A549 (cell line): Measurements from ENCODE around the gene CEBPE. TPM values are rescaled to one million over a fixed set of nuclear protein-coding genes. Genes with fewer than 3 reads are reported as not detected.

Source experiments
- ATAC-seq, 2 experiments: fragments of 200-7000 bp in 1 of 2; fragments of >200 bp in 1 of 2; cut with Nextera tagmentation in 1 of 2; cut with Tn5 transposase in 1 of 2; 3 replicates each; pipeline versions ENCODE4 v1.8.0 to v1.9.1; 2018 to 2020; ENCODE audit warnings: mild to moderate bottlenecking in 1 of 2, moderate library complexity in 1 of 2
- CTCF ChIA-PET: fragments of 300-600 bp; sonication (Branson Sonifier 250); formaldehyde crosslinking; extraction: SDS; loops from one replicate; lab custom pipeline; 2021; ENCODE audit warnings: antibody characterized with exemption, inconsistent platforms; lab: Yijun Ruan, JAX
- POLR2A ChIA-PET: fragments of 350-600 bp; formaldehyde crosslinking; extraction: SDS; loops from one replicate; lab custom pipeline; 2021; ENCODE audit warnings: antibody characterized with exemption, inconsistent platforms; lab: Yijun Ruan, JAX
- DNase-seq, 2 experiments: peaks; one replicate each; pipeline versions ENCODE4 v3.0.0 to v3.0.0-alpha.2; 2011 to 2016; ENCODE audit warnings: low read depth in 1 of 2, low spot score in 1 of 2
- FAIRE-seq: peaks from 2 replicates; lab custom pipeline; 2011; peaks lifted over from hg19 to GRCh38; lab: Jason Lieb, UNC
- H3K27ac ChIP-seq, 2 experiments: fragments of >200 bp; sonication (Bioruptor Twin); formaldehyde crosslinking; 3 replicates each; pipeline ENCODE4 v1.5.1; 2016 to 2017
- H3K4me1 ChIP-seq: fragments of >200 bp; sonication (Bioruptor Twin); formaldehyde crosslinking; 3 replicates; pipeline ENCODE4 v1.6.1; 2016
- H3K4me2 ChIP-seq: fragments of >200 bp; sonication (Bioruptor Twin); formaldehyde crosslinking; 3 replicates; pipeline ENCODE4 v1.6.1; 2016
- H3K4me3 ChIP-seq: fragments of >200 bp; sonication (Bioruptor Twin); formaldehyde crosslinking; 3 replicates; pipeline ENCODE4 v1.5.1; 2016
- H3K9me3 ChIP-seq: fragments of >200 bp; sonication (Bioruptor Twin); formaldehyde crosslinking; 3 replicates; pipeline ENCODE4 v1.6.1; 2016
- BCL3 ChIP-seq: fragments of >200 bp; sonication (Bioruptor Twin); formaldehyde crosslinking; IDR thresholded peaks from 3 replicates; pipeline ENCODE4 v1.6.1; 2016
- CTCF ChIP-seq: fragments of >200 bp; sonication (Bioruptor Twin); formaldehyde crosslinking; IDR thresholded peaks from 3 replicates; pipeline ENCODE4 v1.5.1; 2016
- E2F6 ChIP-seq: IDR thresholded peaks from 2 replicates; pipeline ENCODE4 v1.6.1; 2012; ENCODE audit warnings: low read depth, borderline replicate concordance
- EP300 ChIP-seq, 2 experiments: fragments of >200 bp; sonication (Bioruptor Twin); formaldehyde crosslinking; IDR thresholded peaks; 2 replicates in 1 of 2; 3 replicates in 1 of 2; pipeline ENCODE4 v1.6.1; 2016 to 2017
- ESRRA ChIP-seq: fragments of 150-350 bp; IDR thresholded peaks from 2 replicates; pipeline ENCODE4 v1.6.1; 2014; ENCODE audit warnings: mild to moderate bottlenecking, low read length, borderline replicate concordance
- FOSL2 ChIP-seq, 2 experiments: fragments of 450-650 bp in 1 of 2; fragments of >200 bp in 1 of 2; sonication (Bioruptor Twin) in 1 of 2; formaldehyde crosslinking; IDR thresholded peaks; 2 replicates each; pipeline versions ENCODE4 v1.5.0 to v1.6.1; 2016 to 2020; ENCODE audit warnings: mild to moderate bottlenecking in 1 of 2, moderate library complexity in 1 of 2
- GATA3 ChIP-seq: IDR thresholded peaks from 2 replicates; pipeline ENCODE4 v1.6.1; 2012; ENCODE audit warnings: borderline replicate concordance
- HMGXB4 ChIP-seq: fragments of 250-450 bp; sonication (Bioruptor Pico); IDR thresholded peaks from 2 replicates; pipeline ENCODE4 v1.5.0; 2021; ENCODE audit warnings: mild to moderate bottlenecking, moderate library complexity, borderline replicate concordance
- HOXB5 ChIP-seq: fragments of 250-450 bp; sonication (Bioruptor Pico); IDR thresholded peaks from 2 replicates; pipeline ENCODE4 v1.5.0; 2020; ENCODE audit warnings: mild to moderate bottlenecking, moderate library complexity
- JUNB ChIP-seq: fragments of >200 bp; sonication (Bioruptor Twin); formaldehyde crosslinking; IDR thresholded peaks from 2 replicates; pipeline ENCODE4 v1.6.1; 2016
- MAX ChIP-seq: IDR thresholded peaks from 2 replicates; pipeline ENCODE4 v1.6.1; 2012
- MYC ChIP-seq: IDR thresholded peaks from 2 replicates; pipeline ENCODE4 v1.6.1; 2012; ENCODE audit warnings: mild to moderate bottlenecking, inconsistent platforms, low read length, improper control_type of control experiment, borderline replicate concordance
- NPAS2 ChIP-seq: fragments of 250-450 bp; sonication (Bioruptor Pico); IDR thresholded peaks from 2 replicates; pipeline ENCODE4 v1.8.0; 2022; ENCODE audit warnings: mild to moderate bottlenecking, moderate library complexity, borderline replicate concordance
- PBX3 ChIP-seq: IDR thresholded peaks from 2 replicates; pipeline ENCODE4 v1.6.1; 2012
- POLR2A ChIP-seq: IDR thresholded peaks from 2 replicates; pipeline ENCODE4 v1.6.1; 2012; ENCODE audit warnings: mild to moderate bottlenecking, low read length
- RAD21 ChIP-seq, 2 experiments: fragments of >200 bp in 1 of 2; sonication (Bioruptor Twin) in 1 of 2; formaldehyde crosslinking in 1 of 2; IDR thresholded peaks in 1 of 2; conservative IDR thresholded peaks in 1 of 2; 2 replicates in 1 of 2; 3 replicates in 1 of 2; pipeline ENCODE4 v1.6.1; 2012 to 2018; ENCODE audit warnings: inconsistent platforms in 1 of 2
- RARB ChIP-seq: fragments of 250-450 bp; sonication (Bioruptor Pico); IDR thresholded peaks from 2 replicates; pipeline ENCODE4 v1.8.0; 2021; ENCODE audit warnings: mild to moderate bottlenecking, moderate library complexity
- SREBF2 ChIP-seq: fragments of 450-650 bp; IDR thresholded peaks from 2 replicates; pipeline ENCODE4 v1.6.1; 2014; ENCODE audit warnings: mild to moderate bottlenecking, moderate library complexity
- TFCP2L1 ChIP-seq: fragments of 250-450 bp; sonication (Bioruptor Pico); IDR thresholded peaks from 2 replicates; pipeline ENCODE4 v1.5.0; 2021; ENCODE audit warnings: mild to moderate bottlenecking
- TP53 ChIP-seq: fragments of 250-450 bp; sonication (Bioruptor Pico); IDR thresholded peaks from 2 replicates; pipeline ENCODE4 v1.5.0; 2021; ENCODE audit warnings: mild to moderate bottlenecking, moderate library complexity
- ZNF302 ChIP-seq: fragments of 250-450 bp; sonication (Bioruptor Pico); IDR thresholded peaks from 2 replicates; pipeline ENCODE4 v1.9.0; 2021; ENCODE audit warnings: inconsistent platforms, mild to moderate bottlenecking, moderate library complexity
- WGBS: methylation state at CpG from one replicate; pipeline ENCODE4 v1.1.6; 2017; ENCODE audit errors: missing lambda C conversion rate; 5-methylcytosine and 5-hydroxymethylcytosine counted together
- polyA plus RNA-seq, 4 experiments: library from polyadenylated mRNA; depleted of rRNA in 3 of 4; stranded (reverse); fragments of >200 nt; fragmentation: RNase III in 1 of 4; extraction: RNeasy Plus Mini Kit Qiagen cat#74134 plus additional on column Dnase treatment in 1 of 4; gene quantifications; 2 replicates in 3 of 4; 3 replicates in 1 of 4; pipeline ENCODE4 v1.2.3, GENCODE V29; 2011 to 2017

Gene CEBPE
- polyA plus RNA-seq, 2 of the 4 experiments (the other 2 are of a cell fraction): 0.05 TPM; not detected in 1

- Histone ChIP-seq H3K4me3 (no peak overlapping the region), H3K4me2 (no peak overlapping the region), H3K4me1 (no peaks in the 10 kb centered on the region), H3K27ac (no peak overlapping the region), H3K9me3 (no peaks in the 10 kb centered on the region)
- CTCF ChIA-PET: interaction anchor here (2.2 to 24.2 kb wide), 3 partner anchors 47 to 56 kb away, joined by 6 to 848 read pairs (median 19); partner anchors contain the start of gene SLC7A8
- no peak for DNase-seq
- POLR2A ChIA-PET: interaction anchor here (0.6 kb wide), 1 partner anchor 176 kb away, joined by 6 read pairs; no protein-coding TSS in a partner anchor
- no peak for TF ChIP-seq RAD21 (conservative IDR thresholded peaks at IDR 0.05 in 1 of 2, IDR thresholded peaks at IDR 0.05 in 1 of 2)
- TF ChIP-seq CTCF: no peak
- no peak for TF ChIP-seq RARB (CRISPR knock-in tag)
- no peak for TF ChIP-seq MYC
- TF ChIP-seq ESRRA: no peak
- TF ChIP-seq SREBF2: no peak
- no peak for ATAC-seq
- FAIRE-seq: no peak
- WGBS: 60% methylated on average over 8 of the region's 8 CpGs
Observed at GRCh38 chr14:23123419-23123818, 4.4 kb upstream of the CEBPE start.

DNA sequence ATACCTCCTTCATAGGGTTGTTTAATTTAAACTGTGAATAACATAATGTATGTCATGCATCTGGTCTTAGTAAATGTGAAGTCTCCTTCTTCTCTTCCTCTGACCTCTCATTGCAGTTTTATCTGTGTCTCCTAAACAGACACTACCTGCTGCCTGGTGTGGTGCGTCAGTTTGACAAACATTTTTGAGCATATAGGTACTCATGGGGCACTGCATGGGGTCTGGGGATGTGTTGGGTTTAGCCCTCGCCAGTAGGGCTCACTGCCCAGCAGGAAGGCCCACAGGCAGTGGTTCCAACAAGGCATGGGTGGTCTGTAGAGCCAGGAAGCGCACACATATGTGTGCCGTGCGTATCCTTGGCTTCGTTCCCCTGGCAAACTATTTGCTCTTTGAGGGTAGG lies 3.0 kb upstream of the CEBPE start:
- Histone ChIP-seq H3K4me1 (no peaks in the 10 kb centered on the region), H3K4me2 (no peak overlapping the region), H3K27ac (no peak overlapping the region), H3K4me3 (no peak overlapping the region), H3K9me3 (no peaks in the 10 kb centered on the region)
- no peak for DNase-seq
- 85% methylated on average over 6 of the region's 6 CpGs for WGBS
- TF ChIP-seq BCL3 (no peak), TFCP2L1 (CRISPR knock-in tag) (no peak), JUNB (no peak), HOXB5 (CRISPR knock-in tag) (no peak), EP300 (IDR thresholded peaks at IDR 0.05) (no peak), SREBF2 (no peak), E2F6 (no peak), HMGXB4 (no peak), POLR2A (no peak), TP53 (CRISPR knock-in tag) (no peak), FOSL2 (IDR thresholded peaks at IDR 0.05) (no peak), FOSL2 (CRISPR knock-in tag; IDR thresholded peaks at IDR 0.05) (no peak), MAX (no peak), GATA3 (no peak), ZNF302 (no peak), NPAS2 (CRISPR knock-in tag) (no peak), PBX3 (no peak)
- POLR2A ChIA-PET: no interaction called here
- FAIRE-seq: no peak
- CTCF ChIA-PET: interaction anchor here (0.6 to 24.2 kb wide), 23 partner anchors 9 to 182 kb away, joined by 3 to 848 read pairs (median 10); partner anchors contain the start of genes ACIN1, C14orf119, PPP1R3E and SLC7A8
- ATAC-seq: no peak
